Activated T-helper 1 cell treated with anti-CD3 and anti-CD28 coated beads, Interleukin-2, amount 50 U/mL, for 16 hours (primary cell): Measurements from ENCODE around the gene ASMTL.
"Not testable (repeated sequence)": the region's sequence is repeated elsewhere in the genome, so short reads cannot be mapped to it uniquely, and the experiment has no call there.

Experiments used
- DNase-seq, 2 donors: peaks; one replicate each; pipeline ENCODE4 v3.0.0-alpha.2; 2020; ENCODE audit warnings: low read depth in 1 of 2, low spot score in 1 of 2

Gene ASMTL

DNA sequence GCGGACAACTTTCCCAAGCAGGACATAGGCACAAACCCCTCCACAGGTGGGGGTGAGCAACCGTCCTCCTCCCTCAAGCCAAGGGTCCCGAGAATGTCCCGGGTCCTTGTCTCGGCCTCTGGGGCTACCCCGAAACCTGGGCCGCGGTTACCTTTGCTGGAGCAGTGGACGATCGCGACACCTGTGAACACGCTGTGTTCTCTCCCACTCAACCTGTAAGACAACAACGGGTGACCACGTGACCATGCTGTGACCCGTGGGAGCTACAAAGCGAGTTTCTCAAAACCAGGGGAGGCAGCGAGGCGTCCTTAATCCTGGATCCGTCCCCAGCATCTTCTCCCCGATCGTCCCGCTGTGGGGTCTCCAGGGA lies 17.9 kb downstream of the ASMTL start:
- no peak for DNase-seq

DNA sequence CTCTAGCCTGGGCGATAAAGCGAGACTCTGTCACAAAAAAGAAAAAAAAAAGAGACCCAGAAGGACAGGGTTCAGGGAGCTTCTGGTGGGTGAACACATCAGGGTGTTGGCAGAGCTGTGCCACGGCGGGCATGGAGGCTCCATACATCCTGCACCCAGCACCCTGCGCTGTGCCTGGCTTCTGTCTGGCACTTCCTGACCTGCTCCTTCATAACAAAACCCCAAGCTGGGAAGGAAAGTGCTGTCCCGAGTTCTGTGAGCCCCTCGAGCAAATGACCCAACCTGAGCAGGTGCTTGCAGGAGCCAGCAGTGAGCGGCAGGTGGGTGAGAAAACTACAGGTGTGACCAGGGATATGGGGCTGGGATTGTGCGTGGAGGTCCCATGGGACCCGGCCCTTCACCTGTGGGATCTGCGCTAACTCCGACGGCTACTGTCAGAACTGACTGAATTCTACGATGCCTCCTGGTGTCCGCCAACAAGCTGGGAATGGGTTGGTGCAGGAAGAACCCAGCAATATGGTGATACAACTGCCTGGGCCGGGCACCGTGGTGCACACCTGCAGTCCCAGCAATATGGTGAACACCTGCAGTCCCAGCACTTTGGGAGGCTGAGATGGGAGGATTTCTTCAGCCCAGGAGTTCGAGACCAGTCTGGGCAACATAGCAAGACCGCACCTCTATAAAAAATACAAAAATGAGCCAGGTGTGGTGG lies 18.9 kb downstream of the ASMTL start:
- no peak for DNase-seq

DNA sequence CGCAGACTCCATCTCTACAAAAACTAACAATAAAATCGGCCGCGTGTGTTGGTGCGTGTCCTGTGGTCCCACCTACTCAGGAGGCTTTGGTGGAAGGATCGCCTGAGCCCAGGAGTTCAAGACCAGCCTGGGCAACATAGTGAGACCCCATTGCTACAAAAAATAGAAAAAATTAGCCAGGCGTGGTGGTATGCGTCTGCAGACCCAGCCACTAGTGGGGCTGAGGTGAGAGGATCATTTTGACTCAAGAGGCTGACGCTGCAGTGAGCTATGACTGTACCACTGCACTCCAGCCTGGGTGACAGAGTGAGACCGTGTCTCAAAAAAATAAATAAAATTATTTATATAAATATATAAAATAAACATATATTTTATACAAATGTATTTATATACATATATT lies 22.3 kb downstream of the ASMTL start:
- DNase-seq: no peak

DNA sequence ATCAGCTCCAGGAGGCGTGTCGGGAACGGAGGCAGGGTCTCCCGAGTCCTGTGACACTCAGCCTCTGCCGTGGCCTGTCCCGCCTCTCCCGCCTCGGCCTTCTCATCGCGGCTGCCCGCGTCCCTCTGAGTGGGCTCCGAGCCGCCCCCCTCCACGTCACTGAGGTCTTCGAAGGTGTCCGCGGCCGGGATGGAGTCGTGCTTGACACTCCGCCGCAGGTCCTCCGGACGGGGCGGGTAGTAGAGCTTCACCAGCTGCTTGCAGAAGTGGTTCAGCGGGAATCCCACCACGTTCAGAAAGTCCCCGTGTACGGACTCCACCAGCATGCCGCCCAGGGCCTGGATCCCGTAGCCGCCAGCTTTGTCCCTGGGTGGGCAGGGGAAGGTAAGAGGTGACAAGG lies 25.0 kb downstream of the ASMTL start:
- no peak for DNase-seq

DNA sequence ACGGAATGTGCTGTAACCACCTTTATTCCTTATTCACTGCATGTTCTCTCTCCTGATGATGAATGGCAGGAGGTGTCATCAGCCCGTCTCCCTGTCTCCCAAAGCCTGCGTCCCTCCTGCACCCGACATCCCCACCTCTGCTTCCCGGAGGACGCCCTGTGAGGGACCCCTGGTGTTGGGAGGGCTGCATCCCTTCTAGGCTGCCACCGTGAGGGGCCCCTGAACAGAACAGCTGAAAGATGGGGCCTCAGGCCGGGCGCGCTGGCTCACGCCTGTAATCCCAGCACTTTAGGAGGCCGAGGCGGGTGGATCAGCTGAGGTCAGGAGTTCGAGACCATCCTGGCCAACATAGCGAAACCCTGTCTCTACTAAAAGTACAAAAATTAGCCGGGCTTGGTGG lies 26.4 kb downstream of the ASMTL start:
- not testable (repeated sequence) for DNase-seq

DNA sequence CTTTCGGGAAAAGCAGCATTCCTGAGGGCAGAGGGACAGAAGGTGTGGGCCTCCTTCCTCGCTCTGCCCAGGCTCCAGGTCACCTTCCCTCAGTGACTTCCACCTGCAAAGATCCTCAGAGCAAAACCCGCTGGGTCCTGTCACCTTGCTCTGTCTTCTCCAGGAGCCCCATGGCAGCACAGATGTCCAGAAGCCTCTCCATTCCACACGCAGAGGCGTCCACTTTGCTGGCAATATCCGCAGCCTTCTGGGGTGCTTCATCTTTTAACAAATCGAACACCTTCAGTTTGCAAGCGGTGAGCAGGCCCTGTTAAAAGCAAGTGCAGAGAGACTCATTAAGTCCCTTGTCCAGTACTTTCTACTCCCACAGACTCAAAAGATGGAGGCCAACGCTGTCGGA lies 27.3 kb downstream of the ASMTL start:
- no peak for DNase-seq

DNA sequence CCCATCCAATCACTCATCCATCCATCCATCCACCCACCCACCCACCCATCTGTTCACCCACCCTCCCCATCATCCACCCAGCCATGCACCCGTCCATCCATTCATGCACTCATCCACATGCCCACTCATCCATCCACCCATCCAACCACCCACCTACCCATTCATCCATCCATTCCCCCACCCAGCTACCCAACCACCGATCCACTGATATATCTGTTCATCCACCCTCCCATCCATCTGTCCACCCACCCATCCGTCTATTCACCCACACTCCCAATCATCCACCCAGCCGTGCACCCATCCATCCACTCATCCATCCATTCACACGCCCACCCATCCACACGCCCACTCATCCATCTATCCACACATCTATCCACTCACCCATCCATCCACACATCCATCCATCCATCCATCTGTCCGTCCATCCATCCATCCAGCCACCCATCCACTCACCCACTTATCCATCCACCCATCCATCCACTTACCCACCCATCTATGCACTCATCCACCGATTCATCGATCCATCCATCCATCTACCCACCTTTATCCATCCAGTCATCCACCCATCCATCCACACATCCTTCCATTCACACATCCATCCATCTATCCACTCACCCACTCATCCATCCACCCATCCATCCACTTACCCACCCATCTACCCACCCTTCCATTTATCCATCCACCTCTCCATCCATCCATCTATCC lies 28.4 kb downstream of the ASMTL start:
- DNase-seq: no peak

DNA sequence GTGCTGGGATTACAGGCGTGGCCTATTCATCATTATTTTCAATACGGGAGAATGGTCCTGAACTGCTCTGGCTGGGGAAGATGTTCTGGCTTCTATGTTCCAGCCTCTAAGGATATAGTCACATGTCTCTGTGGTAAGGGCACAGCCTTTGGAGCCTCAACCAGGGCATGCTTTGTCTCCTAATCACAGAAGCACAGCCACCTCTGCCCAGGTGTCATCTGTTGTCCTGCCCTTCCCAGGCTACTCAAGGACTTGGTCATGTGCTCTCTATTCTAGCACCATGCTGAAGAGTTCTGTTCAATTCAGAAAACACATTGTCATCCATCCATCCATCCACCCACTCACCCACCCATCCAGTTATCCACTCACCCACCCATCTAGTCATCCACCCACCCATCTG lies 29.5 kb downstream of the ASMTL start:
- DNase-seq: no peak

DNA sequence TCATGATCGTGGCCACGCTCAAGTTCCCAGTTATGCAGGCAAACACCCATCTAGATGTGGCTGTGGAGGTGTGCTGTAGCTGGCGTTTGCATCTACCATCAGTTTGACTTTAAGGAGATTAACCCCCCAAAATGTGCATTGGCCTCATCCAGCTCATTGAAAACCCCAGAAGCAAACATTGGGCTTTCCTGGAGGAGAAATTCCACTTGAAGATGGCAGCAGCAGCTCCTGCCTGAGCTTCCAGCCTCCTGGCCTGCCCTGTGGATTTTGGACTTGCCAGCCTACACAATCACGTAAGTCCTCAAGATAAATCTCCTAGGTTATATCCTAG lies 30.6 kb downstream of the ASMTL start:
- DNase-seq: no peak

DNA sequence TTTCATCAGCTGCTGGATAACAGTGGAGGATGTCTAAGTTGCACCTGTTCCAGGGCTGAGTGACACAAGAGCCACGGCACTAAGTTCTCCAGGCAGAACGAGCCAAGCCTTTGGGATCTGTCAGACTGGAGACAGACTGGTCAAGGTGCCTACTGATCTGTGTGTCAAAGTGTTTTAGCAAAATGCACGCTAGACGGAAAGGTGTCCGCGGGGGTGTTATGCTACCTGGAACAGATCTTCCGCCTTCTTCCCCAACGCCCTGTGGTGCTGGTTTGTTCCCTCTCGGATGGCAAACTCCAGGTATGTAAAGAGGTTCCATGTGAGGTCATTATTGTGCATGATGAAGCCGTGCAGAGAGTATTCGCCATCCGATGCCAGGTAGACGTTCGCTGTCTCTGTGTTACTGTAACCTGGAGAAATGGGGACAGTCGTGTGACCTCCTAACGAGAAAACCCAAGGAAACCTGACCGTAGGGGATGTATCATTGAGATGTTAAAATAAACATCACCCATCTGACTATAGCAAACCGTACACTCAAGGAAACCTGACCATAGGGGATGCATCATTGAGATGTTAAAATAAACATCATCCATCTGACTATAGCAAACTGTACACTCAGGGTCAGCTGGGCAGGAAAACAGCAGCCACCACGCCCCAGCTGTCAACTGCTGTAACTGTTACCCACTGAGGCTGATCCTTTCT lies 31.1 kb downstream of the ASMTL start:
- DNase-seq: no peak

DNA sequence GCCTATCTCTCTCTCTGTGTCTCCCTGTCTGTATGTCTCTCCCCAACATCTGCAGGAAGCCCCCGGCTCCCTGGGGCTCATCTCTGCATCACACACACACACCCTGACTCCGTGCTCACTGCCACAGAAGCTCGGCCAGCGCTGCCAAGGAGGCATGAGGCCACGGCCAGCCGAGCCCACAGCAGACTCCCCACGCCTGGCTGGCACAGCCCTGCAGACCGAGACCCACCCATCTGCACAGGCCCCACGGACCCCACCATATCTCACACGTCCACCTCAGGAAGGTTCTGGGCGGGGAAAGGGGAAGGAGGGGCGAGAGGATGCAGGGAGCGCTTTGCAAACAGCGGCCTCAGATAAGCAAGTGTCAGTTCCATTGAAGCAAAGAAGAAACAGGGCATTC lies 32.3 kb downstream of the ASMTL start:
- no peak for DNase-seq

DNA sequence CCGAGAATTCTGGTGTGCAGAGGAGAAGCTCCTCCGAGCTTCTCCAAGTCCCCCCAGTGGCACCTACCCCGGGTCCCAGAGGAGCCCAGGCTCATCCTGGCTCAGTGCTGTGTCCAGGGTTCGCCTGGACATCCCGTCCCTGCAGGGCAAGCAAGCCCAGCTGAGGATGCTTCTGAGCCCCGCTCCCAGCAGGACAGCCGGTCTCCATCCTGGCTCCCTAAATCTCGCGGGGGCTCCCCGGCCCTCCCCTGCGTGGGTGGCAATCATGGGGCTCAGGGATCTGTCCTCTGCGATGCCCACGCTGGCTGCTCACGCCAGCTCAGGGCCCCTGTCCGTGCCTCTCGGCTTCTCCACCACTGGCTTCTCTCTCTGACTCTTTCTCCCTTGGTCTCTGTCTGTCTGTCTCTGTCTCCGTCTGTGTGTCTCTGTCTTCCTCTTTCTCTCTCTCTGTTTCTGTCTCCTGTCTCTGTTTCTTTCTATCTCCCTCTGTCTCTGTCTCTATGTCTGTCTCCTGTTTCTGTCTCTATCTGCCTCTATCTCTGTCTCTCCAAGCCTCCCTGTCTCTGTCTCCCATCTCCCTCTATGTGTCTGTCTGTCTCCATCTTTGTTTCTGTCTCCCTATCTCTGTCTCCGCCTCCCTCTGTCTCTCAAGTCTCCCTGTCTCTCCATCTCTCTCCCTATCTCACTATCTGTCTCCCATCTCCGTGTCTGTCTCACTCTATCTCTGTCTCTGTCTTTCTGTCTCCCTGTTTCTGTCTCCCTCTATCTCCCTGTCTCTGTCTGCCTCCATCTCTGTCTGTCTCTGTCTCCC lies 33.0 kb downstream of the ASMTL start:
- no peak for DNase-seq

DNA sequence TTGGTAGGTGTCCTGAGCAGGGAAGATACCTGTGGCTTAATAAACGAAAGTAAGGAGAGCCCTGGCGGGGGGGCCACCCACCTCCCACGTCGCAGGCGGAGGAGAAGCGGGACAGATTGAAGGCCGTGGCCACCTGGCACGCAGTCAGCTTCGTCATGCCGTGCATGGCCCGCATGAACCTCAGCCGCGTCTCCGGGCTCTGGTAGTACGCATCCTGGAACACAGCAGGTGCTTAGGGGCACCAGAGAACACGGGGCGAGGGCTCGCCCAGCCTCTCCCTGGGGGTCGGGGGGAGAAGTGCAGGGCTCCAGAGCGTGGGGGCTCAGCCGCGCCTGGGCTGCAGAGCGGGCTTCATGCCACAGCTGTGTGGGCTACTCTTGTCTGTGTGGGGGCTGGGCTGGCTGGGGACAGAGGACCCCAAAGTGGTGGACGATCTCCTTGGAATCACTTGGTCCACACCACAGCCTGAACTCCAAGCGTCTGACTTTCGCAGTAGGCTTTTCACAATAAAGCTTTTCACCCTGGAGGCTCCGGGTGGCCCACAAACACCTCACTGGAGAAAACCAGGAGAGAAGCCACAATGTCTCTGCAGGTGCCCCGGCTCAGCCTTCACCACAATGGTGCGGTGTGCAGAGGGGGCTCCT lies 33.7 kb downstream of the ASMTL start:
- DNase-seq: no peak

DNA sequence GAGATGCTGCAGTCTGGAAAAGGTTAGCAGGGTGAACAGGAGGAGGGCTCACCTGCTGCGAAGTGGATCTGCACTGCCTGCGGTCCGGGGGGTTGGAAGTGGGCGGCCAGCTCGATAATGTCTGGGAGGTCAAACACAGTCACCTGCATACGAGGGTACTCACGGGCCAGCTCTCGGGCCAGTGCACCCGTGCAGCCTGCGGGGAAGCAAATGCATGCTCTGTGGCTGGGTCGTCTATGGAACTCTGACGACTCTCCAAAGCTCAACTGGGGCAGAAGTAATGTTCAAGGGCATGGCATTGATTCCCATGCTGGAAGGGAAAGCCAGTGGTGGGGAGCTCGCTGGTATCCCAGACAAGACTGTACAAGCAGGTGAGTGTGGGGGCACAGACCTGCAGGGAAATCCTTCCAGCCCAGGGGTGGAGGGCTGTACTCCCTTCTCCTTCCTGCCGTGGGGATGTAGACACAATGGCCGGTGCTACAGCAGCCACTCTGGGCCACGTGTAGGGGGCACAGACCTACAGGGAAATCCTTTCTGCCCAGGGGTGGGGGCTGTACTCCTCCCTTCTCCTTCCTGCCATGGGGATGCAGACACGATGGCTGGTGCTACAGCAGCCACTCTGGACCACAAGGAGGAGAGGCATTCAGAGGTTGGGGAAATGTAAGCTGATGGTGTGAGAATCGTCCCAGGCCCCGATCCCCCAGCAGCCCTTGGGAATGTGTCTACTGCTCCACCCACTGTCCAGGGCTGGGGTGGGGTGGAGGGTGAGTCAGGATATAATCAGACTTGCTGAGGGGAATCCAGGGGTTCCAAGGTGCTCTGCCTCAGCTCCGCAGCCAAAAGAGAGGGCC lies 34.6 kb downstream of the ASMTL start:
- DNase-seq: no peak

DNA sequence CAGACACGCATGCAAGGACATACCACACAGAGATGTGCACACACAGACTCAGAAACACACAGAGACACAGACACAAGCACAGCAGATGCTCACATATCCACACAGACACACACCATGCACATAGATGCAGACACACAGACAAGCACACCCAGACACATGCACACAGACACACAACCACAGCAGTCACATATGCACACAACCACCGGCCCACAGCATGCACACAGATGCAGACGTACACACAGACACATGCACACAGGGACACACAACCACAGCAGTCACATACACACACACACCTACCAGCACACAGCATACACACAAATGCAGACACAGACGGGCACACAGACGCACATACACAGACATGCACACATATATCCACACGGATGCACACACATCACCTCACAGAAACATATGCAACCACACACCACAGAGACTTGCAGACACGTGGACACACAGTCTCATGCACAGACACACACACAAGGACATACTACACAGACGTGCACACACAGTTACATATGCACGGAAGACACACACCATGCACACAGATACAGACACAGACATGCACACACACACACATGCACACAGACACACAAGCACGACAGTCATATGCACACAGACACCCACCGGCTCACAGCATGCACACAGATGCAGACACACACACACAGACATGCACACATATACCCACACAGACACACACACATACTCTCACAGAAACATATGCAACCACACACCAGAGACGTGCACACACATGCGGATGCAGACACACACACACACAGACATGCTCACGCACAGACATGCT lies 35.5 kb downstream of the ASMTL start:
- no peak for DNase-seq

DNA sequence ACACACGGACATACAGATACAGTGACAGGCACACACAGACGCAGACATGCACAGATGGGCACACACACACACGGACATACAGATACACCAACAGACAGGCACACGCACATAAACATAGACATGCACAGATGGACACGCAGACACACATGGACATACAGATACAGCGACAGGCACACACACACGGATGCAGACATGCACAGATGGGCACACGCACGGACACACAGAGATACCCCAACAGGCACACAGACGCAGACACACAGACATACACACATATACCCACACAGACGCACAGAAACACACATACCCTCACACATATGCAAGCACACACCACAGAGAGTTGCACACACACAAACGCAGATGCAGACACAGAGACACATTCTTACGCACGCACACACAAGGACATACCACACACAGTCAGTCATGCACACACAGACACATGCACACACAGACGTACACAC lies 36.4 kb downstream of the ASMTL start:
- DNase-seq: no peak

DNA sequence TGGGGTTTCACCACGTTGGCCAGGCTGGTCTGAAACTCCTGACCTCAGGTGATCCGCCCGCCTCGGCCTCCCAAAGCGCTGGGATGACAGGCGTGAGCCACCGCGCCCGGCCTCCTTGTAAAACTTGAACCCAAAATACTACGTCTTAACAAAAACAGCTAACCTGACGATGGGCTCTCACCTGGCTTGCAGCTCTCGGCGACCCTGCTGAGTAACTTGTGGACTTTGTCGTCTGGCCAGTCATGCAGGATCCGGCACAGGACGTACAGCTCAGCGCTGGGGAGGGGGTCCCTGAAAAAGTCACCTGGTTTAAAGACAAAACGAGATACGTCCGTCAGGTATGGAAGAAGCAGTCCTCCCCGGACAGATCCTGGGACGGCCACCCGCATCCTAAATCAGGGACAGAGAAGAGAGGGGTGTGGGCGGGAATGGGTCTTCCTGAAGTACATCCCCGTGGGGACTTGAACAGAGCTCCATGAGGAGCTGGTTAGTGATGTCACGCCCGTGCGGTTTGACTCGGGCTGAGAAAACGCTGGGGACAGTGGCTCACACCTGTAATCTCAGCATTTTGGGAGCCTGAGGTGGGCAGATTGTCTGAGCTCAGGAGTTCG lies 40.1 kb downstream of the ASMTL start:
- DNase-seq: no peak

DNA sequence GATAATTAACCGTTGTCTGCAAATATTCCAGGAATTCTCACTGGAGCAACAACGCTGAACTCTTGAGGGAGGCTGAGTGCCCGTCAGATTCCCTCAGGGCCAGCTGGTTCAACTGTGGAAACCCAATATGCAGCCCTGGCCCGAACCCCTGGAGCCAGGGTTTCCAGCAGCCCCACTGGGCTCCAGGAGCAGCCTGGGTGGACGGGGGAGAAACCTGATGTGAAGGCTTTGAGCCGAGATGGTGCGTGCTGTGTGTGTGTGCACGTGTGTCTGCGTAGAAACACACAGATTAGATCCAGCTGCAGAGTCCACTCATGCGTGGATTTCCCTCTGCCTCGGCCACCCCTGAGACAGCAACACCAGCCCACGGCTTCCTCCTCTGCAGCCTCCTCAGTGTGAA lies 41.4 kb downstream of the ASMTL start:
- DNase-seq: no peak

DNA sequence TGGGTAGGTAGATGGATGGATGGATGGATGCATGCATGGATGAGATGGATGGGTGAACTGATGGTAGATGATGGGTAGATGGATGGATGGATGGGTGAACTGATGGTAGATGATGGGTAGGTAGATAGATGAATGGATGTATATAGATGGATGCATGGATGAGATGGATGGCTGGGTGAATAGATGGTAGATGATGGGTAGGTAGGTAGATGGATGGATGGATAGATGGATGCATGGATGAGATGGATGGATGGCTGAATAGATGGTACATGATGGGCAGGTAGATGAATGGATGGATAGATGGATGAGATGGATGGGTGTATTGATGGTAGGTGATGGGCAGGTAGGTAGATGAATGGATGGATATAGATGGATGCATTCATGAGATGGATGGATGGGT lies 45.7 kb downstream of the ASMTL start:
- DNase-seq: no peak
